ENCODE measurements around the gene TMC5. TPM values are rescaled to one million over a fixed set of nuclear protein-coding genes. Genes with fewer than 3 reads are reported as not detected.
A peak's percentile ranks its signal among the peaks of the same experiment; 100 is the strongest.

The TMC5 gene
- polyA plus RNA-seq, 3 donors, result not detected

DNA sequence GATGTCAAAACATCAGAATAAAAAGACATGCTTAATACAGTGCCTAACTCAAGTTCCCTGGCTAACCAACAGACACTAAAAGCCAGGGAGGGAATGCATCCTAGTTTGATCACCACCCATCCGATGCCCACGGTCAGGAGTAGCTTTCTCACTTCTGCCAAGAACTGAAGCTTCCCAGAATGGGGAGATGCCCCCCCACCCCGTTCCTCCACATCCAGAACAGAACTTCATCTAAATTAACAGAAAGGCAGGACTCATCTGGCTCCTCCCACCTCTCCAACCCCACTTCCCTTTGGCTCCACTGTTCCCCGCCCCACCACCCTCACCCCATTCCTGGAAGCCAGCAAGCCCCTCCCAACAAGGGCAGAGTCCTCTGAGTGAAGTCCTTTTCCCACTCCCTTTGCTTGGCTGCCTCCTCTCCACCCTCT lies 70.5 kb downstream of the TMC5 start:
- Histone ChIP-seq H3K9ac (ENCODE audit: insufficient read depth, low read length, poor library complexity, severe bottlenecking) (no peak overlapping the region), H3K4me2 (replicated peaks; ENCODE audit: extremely low read depth, low read length, poor library complexity, severe bottlenecking) (no peak overlapping the region), H3K9me3 (replicated peaks in 1 of 2; ENCODE audit: control insufficient read depth in 1 of 2, insufficient read depth in 1 of 2, low read length in 2 of 2) (no peaks in the 10 kb centered on the region), H3K36me3 (replicated peaks in 1 of 2; ENCODE audit: control insufficient read depth in 1 of 2, insufficient read depth in 2 of 2, low read length in 2 of 2) (no peaks in the 10 kb centered on the region), H3K27me3 (ENCODE audit: control insufficient read depth in 2 of 2, insufficient read depth in 2 of 2, low read length in 2 of 2) (no peaks in the 10 kb centered on the region), H3K79me2 (ENCODE audit: insufficient read depth, low read length) (no peaks in the 10 kb centered on the region), H3K4me3 (replicated peaks in 1 of 3; ENCODE audit: low read depth in 2 of 3, low read length in 3 of 3) (no peak overlapping the region), H3K4me1 (ENCODE audit: control insufficient read depth in 1 of 2, insufficient read depth in 2 of 2, low read length in 2 of 2) (peaks cover under 1 to 4% of the 10 kb centered on the region in 2 donors), H4K20me1 (ENCODE audit: insufficient read depth, low read length) (no peaks in the 10 kb centered on the region), H3K27ac (ENCODE audit: low read depth in 1 of 2, low read length in 2 of 2) (no peak overlapping the region), H2AFZ (ENCODE audit: insufficient read depth, low read depth, low read length, poor library complexity, severe bottlenecking) (no peak overlapping the region)
- H3K27me3 Mint-ChIP-seq (ENCODE audit: low read depth in 3 of 3), result peaks cover 2 to 9% (median 5%) of the 10 kb centered on the region in 3 donors
- H3K4me1 Mint-ChIP-seq, result peaks cover 10% of the 10 kb centered on the region
- intact Hi-C loops (cut with micrococcal nuclease), result no loop called here
- no peaks in the 10 kb centered on the region for H3K36me3 Mint-ChIP-seq
- 68% methylated on average over 4 of the region's 4 CpGs for WGBS (ENCODE audit: insufficient coverage)
- peak overlapping the region in 1 of 2 donors; percentile 37 for H3K4me3 Mint-ChIP-seq
- peaks cover 0 to 6% (median 0%) of the 10 kb centered on the region in 7 donors for H3K9me3 Mint-ChIP-seq
- H3K27ac Mint-ChIP-seq, result no peak overlapping the region
- TF ChIP-seq, protein P1, sequence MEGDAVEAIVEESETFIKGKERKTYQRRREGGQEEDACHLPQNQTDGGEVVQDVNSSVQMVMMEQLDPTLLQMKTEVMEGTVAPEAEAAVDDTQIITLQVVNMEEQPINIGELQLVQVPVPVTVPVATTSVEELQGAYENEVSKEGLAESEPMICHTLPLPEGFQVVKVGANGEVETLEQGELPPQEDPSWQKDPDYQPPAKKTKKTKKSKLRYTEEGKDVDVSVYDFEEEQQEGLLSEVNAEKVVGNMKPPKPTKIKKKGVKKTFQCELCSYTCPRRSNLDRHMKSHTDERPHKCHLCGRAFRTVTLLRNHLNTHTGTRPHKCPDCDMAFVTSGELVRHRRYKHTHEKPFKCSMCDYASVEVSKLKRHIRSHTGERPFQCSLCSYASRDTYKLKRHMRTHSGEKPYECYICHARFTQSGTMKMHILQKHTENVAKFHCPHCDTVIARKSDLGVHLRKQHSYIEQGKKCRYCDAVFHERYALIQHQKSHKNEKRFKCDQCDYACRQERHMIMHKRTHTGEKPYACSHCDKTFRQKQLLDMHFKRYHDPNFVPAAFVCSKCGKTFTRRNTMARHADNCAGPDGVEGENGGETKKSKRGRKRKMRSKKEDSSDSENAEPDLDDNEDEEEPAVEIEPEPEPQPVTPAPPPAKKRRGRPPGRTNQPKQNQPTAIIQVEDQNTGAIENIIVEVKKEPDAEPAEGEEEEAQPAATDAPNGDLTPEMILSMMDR (IDR thresholded peaks at IDR 0.05), result no peak
- DNase-seq, result no peak

DNA sequence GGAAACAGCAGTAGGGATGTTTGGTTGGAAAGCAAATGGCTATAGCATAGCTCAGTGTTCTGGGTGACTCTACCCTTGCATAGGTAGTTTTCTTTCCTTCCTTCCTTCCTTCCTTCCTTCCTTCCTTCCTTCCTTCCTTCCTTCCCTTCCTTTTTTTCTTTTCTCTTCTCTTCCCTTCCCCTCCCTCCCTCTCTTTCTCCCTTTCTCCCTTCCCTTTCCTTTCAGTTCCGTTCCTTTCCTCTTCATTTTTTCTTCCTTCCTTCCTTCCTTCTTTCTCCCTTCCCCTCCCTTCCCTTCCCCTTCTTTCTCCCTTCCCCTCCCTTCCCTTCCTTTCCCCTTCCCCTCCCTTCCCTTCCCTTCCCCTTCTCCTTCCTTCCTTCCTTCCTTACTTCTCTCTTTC lies 72.9 kb downstream of the TMC5 start:
- no peak overlapping the region for H3K4me3 ChIP-seq (replicated peaks in 1 of 3; ENCODE audit: low read depth in 2 of 3, low read length in 3 of 3)
- H3K27ac ChIP-seq (ENCODE audit: low read depth in 1 of 2, low read length in 2 of 2), result no peak overlapping the region
- peaks cover 11 to 15% of the 10 kb centered on the region in 2 donors for H3K4me1 ChIP-seq (ENCODE audit: control insufficient read depth in 1 of 2, insufficient read depth in 2 of 2, low read length in 2 of 2)
- Mint-ChIP-seq H3K4me1 (peaks cover 21% of the 10 kb centered on the region), H3K9me3 (peaks cover 0 to 6% (median 0%) of the 10 kb centered on the region in 7 donors), H3K27me3 (ENCODE audit: low read depth in 3 of 3) (peaks cover 2 to 5% (median 4%) of the 10 kb centered on the region in 3 donors), H3K4me3 (no peak overlapping the region), H3K27ac (no peak overlapping the region), H3K36me3 (no peaks in the 10 kb centered on the region)
- no peak overlapping the region for H2AFZ ChIP-seq (ENCODE audit: insufficient read depth, low read depth, low read length, poor library complexity, severe bottlenecking)
- no peak overlapping the region for H3K4me2 ChIP-seq (replicated peaks; ENCODE audit: extremely low read depth, low read length, poor library complexity, severe bottlenecking)
- no peaks in the 10 kb centered on the region for H3K27me3 ChIP-seq (ENCODE audit: control insufficient read depth in 2 of 2, insufficient read depth in 2 of 2, low read length in 2 of 2)
- no peaks in the 10 kb centered on the region for H3K9me3 ChIP-seq (replicated peaks in 1 of 2; ENCODE audit: control insufficient read depth in 1 of 2, insufficient read depth in 1 of 2, low read length in 2 of 2)
- TF ChIP-seq, protein P1 (IDR thresholded peaks at IDR 0.05), result no peak
- H4K20me1 ChIP-seq (ENCODE audit: insufficient read depth, low read length), result no peaks in the 10 kb centered on the region
- no peak for DNase-seq
- H3K79me2 ChIP-seq (ENCODE audit: insufficient read depth, low read length), result no peaks in the 10 kb centered on the region
- H3K9ac ChIP-seq (ENCODE audit: insufficient read depth, low read length, poor library complexity, severe bottlenecking), result no peak overlapping the region
- WGBS (ENCODE audit: insufficient coverage), result 36% methylated on average over 1 of the region's 1 CpG
- intact Hi-C loops (cut with micrococcal nuclease), result no loop called here
- H3K36me3 ChIP-seq (replicated peaks in 1 of 2; ENCODE audit: control insufficient read depth in 1 of 2, insufficient read depth in 2 of 2, low read length in 2 of 2), result no peaks in the 10 kb centered on the region

Data from CD14-positive monocyte (primary cell).